ENCODE measurements around the gene REG3A. TPM values are rescaled to one million over a fixed set of nuclear protein-coding genes. Genes with fewer than 3 reads are reported as not detected.

REG3A gene
- total RNA-seq (2014; rRNA removed; shearing (Covaris generic)), result not detected in 2 replicates

DNA sequence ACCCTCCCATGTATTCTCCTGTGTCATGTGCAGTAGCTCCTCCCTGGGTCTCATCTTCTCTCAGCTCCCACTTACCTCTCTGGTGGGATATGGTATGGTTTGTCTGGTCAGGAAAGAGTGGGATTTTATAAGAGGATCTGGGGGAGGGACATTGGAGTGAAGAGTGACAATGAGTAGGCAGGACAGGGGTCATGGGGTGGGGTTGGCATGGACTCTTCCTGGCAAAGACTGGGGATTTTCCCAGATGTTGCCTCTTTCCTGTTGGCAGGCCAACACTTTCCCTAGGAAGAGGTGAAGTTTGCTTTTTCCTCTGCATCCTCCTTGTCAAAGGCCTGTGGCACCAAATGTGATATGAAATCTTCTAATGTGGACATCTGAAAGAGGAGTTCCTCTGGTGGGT, at the start of gene REG3A:
REG3A (minus strand) TSS at position 101 of the 400 bp plus-strand sequence. CDS start 348 bp downstream, outside the sequence.
- no peak for DNase-seq (ENCODE audit: low read depth)

DNA sequence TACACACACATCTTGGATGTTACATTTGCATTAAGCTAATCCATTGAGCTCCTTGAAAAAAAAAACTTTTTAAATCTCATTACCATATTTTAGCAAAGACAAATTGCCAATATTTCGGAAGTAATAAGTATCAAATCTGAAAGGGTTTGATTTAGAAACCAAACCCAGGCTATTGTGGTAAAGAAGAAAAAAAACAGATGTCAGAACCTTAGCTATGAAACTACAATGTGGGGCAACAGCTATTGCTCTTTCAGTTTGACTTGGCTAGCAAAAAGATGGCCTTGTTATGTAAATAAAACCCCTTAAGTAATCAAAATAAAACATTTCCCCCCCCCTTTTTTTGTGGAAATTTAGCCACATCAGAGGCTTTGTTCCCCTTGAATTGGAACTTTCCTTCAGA, 41.2 kb upstream of the REG3A start:
- no peak for DNase-seq (ENCODE audit: low read depth)

DNA sequence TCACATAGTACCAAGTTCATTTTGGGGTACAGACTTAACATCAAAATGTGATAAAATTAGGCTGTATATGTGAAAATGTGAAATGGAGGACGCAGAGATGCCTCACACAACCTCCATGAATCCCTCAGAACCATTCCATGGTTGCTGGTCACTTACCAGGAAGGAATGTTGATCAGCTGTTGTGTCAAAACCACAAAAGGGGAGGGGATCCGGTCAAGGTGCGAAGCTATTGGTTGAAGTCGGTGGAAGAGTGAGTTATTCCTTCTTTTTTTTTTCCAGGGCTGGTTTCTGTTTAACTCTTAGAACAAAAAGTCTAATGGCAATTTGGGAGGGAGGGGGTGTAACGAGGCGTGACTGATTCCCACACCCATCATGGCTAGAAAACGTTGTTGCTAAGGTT, 32.3 kb upstream of the REG3A start:
- peak; percentile 3 for DNase-seq (ENCODE audit: low read depth)

DNA sequence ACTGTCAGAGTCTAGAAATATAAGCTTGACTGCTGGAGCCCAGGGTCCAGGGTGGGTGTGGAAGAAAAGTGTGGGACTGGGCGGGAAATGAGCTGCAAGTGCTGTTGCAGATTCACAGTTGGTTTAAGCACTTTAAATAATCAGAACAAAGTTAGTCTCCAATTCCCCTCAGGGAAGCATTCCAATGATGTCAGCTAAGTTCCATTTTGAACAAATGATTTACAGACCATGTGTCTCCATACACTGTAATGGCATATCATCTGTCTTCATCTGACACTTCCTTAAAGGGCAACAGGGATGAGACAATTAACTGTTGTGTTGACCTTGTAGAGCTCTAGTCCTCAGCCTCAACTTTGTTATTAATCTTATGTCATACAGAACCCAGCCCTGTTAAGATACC, 31.5 kb upstream of the REG3A start:
- DNase-seq (ENCODE audit: low read depth), result no peak

DNA sequence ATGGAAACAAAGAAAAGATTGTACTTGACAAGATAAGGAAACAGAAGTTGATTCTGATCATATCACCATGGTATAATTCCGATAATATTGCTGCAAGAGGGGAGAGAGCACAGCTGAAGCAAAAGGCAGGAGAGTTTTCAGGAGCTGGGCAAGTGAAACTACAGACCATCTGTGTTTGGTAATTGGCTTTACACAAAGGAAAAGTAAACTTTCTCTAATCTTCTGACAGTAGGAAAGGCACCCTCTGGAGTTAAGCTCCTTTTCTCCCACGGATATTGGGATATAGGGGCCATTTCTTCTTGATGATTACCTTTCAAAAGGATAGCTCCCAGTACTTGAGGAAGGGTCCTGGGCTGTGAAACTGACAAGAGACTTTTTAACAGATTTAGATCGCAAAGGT, 29.9 kb upstream of the REG3A start:
- no peak for DNase-seq (ENCODE audit: low read depth)

DNA sequence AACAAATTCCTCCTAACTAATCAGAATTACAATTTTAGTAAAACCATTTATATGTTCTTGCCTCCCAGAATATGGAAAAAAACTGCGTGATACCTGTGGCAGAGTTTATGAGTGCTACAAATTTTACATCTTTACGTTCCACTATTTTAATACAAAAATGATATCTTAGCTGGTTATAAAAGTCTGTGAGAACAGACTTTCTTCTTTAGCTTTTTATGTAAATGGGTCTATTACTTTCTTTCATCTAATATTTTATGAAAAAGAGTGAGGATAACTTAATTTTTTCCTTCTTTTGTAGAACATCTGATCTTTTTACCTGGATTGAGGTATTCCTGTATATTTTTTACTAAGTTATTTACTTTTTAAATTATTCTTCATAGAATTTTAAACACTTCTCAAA, 22.1 kb upstream of the REG3A start:
- no peak for DNase-seq (ENCODE audit: low read depth)

DNA sequence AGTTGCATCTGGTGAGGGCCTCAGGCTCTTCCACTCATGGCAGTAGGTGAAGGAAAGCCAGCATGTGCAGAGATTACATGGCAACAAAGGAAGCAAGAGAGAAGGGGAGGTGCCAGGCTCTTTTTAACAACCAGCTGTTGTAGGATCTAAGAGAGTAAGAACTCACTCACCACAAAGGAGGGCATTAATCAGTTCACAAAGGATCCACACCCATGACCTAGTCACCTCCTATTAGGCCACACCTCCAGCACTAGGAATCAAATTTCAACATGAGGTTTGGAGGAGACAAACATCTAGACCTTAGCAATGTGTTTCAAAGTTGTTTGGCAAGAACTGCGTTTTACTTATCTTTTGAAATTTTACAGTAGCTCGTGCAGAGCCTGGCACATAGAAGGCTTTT, 20.5 kb upstream of the REG3A start:
- DNase-seq (ENCODE audit: low read depth), result no peak

DNA sequence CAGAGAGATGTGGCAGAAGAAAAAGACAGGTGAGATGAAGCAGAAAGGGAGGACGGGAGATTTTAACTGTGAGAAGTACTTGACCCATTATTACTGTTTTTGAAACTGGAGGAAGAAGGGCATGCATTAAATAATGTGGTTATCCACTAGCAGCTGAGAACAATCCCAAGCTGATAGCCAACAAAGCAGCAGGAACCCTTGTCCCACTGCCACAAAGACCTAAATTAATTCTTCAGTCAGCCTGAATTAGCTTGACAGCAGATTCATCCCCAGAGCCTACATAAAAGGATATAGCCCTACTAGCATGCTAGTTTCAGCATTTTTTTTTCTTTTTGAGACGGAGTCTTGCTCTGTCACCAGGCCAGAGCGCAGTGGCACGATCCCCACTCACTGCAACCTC, 19.5 kb upstream of the REG3A start:
- DNase-seq (ENCODE audit: low read depth), result no peak

DNA sequence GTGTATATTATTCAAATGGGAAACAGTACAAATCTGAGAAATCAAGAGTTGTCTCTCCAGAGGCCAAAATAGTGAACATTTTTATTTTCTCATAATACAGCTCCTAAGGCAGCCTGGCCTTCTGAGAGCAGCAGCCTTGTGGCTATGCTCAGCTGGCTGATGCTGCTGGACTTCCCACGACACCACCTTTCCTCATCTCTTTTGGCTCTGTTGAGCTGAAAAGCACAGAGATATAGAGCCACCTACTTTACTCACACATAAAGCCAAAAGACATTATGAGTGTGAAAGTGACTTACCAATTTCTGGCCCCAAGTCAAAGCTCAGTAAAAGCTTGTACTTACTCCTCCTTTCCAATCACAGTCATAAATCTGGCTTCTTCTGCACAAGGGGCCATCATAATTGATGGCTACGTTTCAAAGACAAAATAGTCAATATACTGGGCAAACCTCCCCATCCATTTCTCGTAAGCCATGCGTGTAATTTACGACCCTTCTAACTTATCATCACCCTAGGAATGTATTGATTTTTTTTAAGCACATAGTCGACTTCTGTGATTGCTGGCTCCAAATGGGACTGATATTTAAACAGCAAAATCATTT, 18.6 kb upstream of the REG3A start:
- DNase-seq (ENCODE audit: low read depth), result no peak

DNA sequence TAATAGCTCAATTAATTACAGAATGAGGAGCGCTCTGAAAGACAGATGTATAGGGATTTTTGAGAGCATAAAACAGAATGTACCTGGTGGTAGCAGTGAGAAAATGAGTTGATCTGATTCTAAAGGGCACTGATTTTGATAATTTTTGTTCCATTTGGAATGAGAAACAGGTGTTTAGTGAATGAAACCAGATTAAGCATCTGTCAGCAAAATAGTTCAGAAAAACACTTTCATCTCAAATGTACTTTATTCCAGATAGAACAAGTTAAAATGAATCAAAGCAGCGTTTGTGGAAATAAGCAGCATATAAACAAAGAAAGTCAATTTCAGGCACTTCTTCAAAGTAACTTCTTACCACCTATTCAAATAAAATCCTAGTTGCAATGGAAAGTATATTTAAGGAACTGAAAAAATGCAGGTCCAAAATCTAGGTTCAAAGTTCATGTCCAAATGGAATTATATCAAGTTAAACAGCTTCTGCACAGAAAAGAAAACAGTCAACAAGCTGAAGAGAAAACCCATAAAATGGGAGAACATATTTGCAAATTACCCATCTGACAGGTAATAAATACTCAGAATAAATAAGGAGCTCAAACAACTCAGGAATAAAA, 11.9 kb upstream of the REG3A start:
- DNase-seq (ENCODE audit: low read depth), result no peak

DNA sequence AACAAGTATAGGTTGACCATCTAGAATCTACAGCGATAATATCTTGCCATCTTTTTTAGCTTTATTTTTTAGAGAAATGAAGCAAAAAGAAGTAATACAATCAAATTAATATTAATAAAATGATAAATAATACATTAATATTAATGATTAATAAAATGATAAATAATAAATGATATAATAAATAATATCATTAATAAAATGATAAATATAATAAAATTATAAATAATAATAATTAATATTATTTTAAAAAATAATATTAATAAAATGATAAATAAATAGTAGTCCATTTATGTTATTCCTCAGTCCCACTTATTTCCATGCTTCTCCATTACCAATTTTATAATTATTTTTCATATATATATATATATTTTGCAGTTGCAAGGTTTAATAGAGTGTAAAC, 3.2 kb upstream of the REG3A start:
- DNase-seq (ENCODE audit: low read depth), result no peak

DNA sequence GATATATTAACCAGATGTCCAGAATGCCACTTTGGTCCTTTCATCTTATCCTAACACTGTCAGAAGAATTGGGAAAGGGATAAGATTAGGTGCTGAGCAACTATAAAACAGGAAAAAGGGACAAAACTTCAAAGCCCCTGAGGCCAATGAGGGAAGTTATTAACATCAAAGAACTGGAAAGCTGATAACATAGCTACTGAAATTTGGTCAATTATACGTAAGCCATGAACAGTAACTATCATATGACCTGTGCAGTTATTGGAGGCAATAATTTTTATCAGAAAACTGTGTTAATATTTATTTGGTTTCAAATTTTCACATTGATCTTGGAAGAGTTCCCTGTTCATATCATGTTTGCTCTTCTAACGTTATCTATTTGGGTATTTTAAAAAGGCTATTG, 2.6 kb upstream of the REG3A start:
- no peak for DNase-seq (ENCODE audit: low read depth)

DNA sequence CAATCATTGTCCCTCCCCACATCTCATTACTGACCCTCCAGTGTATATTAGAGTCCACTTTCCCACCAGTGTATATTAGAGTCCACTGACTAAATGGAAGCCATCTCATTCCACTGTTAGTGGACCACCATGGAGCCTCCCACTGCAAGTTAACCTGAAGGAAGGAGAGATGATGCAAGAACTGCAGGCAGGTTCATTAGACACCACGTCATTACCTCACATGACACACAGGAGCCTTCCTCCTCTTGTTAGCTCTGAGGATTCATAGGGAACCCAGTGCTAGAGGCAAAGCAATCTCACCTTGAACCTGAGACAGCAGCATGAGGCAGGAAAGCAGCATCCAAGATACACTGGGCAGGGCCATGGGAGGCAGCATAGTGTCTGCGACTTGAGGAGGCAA, 523 bp downstream of the REG3A start:
- DNase-seq (ENCODE audit: low read depth), result no peak

DNA sequence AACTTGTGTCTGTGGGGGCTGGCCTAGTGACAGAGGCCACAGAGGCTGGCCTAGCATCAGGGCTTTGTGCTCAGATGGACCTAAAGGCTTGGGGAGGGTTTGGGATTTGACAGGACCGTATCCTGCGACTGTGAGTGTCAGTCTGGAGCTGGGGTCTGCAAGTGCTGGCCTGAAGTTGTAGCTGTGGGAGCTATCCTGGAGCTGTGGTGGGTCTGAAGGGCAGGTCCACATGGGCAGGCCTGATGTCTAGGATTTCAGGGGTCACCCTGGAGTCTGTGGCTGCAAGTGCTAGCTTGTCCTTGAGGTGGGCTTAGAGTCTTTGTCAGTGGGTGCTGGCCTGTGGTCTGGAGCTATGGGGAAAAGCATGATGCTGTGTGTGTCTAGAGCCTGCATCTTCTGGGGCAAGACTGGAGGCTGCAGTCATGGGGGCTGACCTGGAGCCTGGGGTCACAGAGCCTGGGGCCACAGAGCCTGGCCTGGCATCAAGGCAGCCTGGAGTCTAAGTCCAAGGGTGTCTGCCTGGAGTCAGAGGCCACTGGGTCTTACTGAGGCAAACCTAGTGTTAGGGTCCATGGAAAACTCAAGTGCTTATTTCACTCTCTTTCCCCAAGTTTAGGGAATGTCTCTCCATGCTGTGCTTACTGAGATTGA, 3.6 kb downstream of the REG3A start:
- DNase-seq (ENCODE audit: low read depth), result no peak

DNA sequence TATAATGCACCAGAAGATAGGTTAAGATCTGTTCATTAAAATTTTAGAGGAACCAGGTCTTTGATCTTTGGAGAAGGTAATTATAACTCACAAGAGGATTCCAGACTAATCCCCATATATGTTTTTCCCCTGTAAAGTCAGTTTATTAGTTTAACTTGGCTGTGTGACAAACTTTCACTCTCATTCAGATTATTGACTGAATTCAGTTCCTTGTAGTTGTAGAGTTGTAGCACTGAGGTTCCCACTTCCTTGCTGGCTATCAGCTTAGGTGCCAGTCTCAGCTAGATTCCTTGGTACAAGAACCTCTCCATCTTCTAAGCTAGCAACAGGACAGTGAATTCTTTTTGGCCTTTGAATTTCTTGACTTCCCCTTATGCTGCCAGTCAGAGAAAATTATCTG, 20.1 kb downstream of the REG3A start:
- no peak for DNase-seq (ENCODE audit: low read depth)

DNA sequence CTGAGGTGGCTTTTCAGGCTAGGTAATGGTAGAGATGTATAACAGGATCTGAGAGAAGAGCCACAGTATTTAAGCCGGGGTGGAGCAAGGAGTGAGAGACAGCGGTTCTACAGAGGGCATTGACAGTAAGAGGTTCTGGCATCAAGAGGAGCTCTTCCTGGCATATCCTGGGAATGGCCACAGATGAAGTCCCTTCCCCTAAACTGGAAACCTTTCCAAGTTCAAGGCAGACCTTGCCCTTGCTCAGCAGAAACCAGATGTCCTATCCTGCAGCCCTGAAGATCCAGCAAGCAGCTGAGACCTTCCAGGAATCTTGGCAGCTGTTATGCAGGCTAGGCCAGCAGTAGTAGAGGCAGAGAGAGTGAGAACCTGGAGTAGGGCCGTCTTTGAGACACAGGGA, 21.2 kb downstream of the REG3A start:
- DNase-seq (ENCODE audit: low read depth), result no peak

DNA sequence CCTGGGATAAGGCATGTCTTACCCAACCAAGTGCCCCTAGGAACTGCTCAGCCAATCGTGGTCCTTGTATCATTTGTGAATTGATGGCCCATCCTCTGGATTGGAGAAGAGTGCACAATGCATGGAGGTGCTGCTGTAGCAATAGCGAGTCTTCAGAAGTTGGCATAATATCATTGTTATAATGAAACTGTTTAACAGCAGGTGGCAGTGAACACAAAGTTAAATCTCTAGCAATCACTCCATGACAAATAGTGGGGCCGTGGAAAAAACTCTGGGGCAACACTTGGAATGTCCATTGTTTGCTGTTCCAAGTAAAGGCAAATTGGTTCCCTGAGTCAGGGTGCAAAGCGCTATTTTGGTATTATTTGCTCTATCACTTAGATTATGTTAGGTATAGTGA, 27.9 kb downstream of the REG3A start:
- DNase-seq (ENCODE audit: low read depth), result no peak

DNA sequence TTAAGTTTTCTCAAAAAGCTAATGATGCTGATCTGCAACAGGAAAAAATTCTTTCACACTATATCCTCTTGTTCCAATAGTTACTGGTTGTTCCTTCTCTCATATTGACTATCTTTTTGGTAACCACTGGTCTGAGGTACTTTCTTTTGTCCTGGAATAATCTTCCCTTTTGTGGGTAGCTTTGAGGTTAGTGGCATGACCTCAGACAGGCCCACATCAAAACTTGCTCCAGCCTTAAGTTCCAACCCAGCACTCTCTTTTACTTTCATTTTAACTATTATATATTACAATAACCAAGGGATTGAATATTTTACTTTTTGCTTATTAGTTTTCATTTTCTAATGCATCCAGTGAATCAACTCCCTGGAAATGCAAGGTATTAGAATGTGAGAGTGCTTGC, 29.7 kb downstream of the REG3A start:
- no peak for DNase-seq (ENCODE audit: low read depth)

DNA sequence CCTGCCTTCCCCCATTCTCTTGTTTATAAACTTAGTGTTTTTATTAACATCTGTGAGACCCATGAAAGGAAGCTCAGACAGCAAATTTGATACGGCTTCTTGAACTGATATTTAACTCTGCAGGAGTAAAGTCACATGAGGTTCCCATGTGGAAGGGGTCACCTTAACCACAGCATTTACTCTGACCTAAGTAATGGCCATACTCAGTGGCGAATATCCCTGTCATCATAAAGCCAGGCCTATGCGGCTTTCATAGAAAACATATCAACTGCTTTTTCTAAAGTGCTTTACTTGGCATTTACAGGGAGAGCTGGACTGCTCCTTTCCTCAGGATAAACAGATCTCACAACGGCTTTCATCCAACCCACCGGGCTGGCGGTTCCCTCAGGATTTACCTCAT, 30.3 kb downstream of the REG3A start:
- DNase-seq (ENCODE audit: low read depth), result no peak

DNA sequence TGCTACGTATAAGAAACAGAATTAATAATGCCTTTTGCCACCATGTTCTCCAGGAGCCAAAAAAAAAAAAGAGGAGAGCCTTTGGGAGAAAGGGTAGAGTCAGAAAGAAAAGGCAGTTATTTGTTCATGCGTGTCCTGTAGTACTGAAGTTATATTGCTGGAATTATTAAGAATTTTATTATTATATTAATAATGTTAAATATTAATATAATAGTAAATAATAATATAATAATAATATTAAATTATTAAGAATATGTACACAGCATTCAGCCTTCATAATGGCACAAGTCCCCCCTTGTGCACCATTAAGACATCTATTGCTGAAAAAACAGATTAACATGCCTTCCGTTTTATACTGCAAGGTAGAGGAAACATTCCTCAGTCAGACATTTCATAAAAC, 31.1 kb downstream of the REG3A start:
- no peak for DNase-seq (ENCODE audit: low read depth)

DNA sequence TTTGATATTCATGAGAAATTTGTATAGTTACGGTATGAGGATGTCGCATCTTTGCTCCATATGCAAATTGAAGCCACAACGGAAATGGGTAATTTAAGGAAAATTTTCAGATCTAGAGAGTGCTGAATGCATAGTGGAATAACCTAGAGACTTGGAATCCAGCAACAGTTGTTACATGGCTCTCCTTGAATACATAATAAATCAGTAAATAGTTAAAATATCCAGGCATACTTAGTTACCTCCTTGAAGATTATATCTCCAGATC, 33.9 kb downstream of the REG3A start:
- DNase-seq (ENCODE audit: low read depth), result no peak

DNA sequence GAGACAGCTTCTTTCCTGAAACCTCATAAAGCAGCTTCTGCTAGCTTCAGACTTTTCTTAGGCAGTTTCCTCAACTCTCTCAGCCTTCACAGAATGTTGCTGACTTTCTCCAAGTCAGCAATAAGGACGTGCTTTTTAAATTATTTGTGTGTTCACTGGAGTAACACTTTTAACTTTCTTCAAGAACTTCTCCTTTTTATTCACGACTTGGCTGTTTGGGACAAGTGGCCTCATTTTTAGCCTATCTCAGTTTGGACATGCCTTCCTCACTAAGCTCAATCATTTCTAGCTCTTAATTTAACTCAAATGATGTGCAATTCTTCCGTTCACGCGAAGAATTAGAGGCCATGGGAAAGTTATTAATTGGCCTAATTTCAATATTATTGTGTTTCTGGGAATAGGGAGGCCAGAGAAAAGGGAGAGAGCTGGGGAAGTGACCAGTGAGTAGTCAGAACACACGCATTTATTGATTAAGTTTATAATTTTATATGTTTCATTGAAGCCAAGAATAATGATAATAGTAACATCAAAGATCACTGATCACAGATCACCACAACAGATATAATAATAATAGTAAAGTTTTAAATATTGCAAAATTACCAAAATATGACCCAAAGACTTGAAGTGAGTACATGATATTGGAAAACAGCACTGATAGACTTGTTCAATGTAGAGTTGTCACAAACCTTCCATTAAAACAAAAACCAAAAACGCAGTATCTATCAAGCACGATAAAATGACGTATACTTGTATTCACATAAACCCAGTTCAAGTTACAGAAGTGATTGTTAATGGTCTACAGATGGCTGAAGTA, 34.4 kb downstream of the REG3A start:
- DNase-seq (ENCODE audit: low read depth), result no peak

DNA sequence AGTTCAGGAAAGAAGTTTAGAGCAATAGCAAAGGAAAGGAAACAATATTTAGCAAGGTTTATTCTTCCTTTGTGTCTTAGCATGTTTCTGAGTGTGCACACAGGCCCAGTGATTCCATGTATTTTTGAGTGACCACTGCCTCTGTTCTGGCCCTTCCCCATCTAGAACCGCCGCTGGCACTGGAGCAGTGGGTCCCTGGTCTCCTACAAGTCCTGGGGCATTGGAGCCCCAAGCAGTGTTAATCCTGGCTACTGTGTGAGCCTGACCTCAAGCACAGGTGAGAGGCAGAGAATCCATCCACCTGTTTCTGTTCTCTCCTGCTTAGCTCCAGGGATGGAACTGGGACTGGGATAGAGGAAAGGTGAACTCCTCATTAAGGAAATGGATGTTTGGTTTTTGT, 36.9 kb downstream of the REG3A start:
- no peak for DNase-seq (ENCODE audit: low read depth)
